Stimulated activated naive CD8-positive, alpha-beta T cell treated with anti-CD3 and anti-CD28 coated beads, Interleukin-15, Interleukin-2, amounts not matched to agents 100 ng/mL and 50 ng/mL, for 24 hours (primary cell): ENCODE results near the gene SLC5A11.

Experiments
- H3K27ac Mint-ChIP-seq: one replicate; pipeline ENCODE4 v1.8.0; 2021; ENCODE audit warnings: mild to moderate bottlenecking, mixed read lengths
- H3K27me3 Mint-ChIP-seq: one replicate; pipeline ENCODE4 v1.8.0; 2021; ENCODE audit warnings: mixed read lengths
- H3K36me3 Mint-ChIP-seq: one replicate; pipeline ENCODE4 v1.8.0; 2021; ENCODE audit warnings: low read depth, mixed read lengths
- H3K4me1 Mint-ChIP-seq: one replicate; pipeline ENCODE4 v1.8.0; 2021; ENCODE audit warnings: low read depth, mixed read lengths
- H3K4me3 Mint-ChIP-seq: one replicate; pipeline ENCODE4 v1.8.0; 2021; ENCODE audit warnings: mild to moderate bottlenecking, mixed read lengths
- H3K9me3 Mint-ChIP-seq: one replicate; pipeline ENCODE4 v1.8.0; 2021; ENCODE audit warnings: mixed read lengths

The SLC5A11 gene

GRCh38 chr16:24908716-24909115 lies 63.0 kb downstream of the SLC5A11 start:
- no peak overlapping the region for H3K4me3 Mint-ChIP-seq
- H3K36me3 Mint-ChIP-seq: no peaks in the 10 kb centered on the region
- no peaks in the 10 kb centered on the region for H3K4me1 Mint-ChIP-seq
- no peak overlapping the region for H3K27ac Mint-ChIP-seq
- H3K27me3 Mint-ChIP-seq: peaks cover 1% of the 10 kb centered on the region
- H3K9me3 Mint-ChIP-seq: no peaks in the 10 kb centered on the region

GRCh38 chr16:24909856-24910255 lies 64.1 kb downstream of the SLC5A11 start:
- Mint-ChIP-seq H3K36me3 (no peaks in the 10 kb centered on the region), H3K27me3 (no peaks in the 10 kb centered on the region), H3K27ac (no peak overlapping the region), H3K4me3 (no peak overlapping the region), H3K4me1 (no peaks in the 10 kb centered on the region), H3K9me3 (no peaks in the 10 kb centered on the region)

DNA sequence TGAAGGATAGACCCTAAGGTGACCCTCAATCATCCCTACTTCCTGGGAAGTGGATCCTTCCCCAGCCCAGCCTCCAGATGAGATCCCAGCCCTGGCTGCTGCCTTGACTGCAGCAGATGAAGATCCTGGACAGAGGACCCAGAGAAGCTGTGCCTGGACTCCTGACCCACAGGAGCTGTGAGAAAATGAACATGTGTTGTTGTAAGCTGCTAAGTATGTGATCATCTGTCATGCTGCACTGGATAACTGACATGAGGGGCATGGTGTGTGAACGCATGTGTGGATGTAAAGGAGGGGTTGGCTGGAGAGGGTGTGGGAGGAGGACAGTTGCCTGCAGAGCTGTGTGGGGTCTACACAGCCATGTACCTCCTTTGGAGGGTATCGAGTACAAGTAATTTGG lies 69.3 kb downstream of the SLC5A11 start:
- H3K27ac Mint-ChIP-seq: no peak overlapping the region
- H3K4me3 Mint-ChIP-seq: no peak overlapping the region
- no peaks in the 10 kb centered on the region for H3K27me3 Mint-ChIP-seq
- no peaks in the 10 kb centered on the region for H3K9me3 Mint-ChIP-seq
- no peaks in the 10 kb centered on the region for H3K4me1 Mint-ChIP-seq
- peaks cover 21% of the 10 kb centered on the region for H3K36me3 Mint-ChIP-seq

DNA sequence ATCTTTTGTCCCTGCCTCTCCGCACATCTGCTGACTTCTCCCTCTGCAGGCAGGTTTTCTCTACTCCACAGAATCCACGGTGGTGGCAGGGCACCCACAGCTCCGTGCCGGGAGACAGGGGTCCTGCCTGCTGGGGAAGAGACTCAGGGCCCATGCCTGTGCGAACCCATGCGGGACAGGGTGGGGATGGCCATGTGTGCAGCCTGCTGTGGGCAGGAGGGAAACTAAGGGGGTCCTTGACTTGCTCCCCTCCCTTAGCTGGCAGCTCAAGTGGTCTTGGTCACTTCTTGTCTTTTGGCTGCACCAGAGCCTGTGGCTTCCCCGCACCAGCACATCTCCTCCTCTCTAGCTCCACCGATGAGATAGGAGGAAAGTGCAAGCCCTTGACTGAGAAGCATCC lies 69.8 kb downstream of the SLC5A11 start:
- Mint-ChIP-seq H3K27ac (no peak overlapping the region), H3K4me1 (no peaks in the 10 kb centered on the region), H3K27me3 (no peaks in the 10 kb centered on the region), H3K36me3 (peaks cover 23% of the 10 kb centered on the region), H3K9me3 (no peaks in the 10 kb centered on the region), H3K4me3 (no peak overlapping the region)

- H3K4me1 Mint-ChIP-seq: peaks cover 14% of the 10 kb centered on the region
- H3K27ac Mint-ChIP-seq: peak overlapping the region; percentile 40
- peaks cover 39% of the 10 kb centered on the region for H3K36me3 Mint-ChIP-seq
- H3K4me3 Mint-ChIP-seq: no peak overlapping the region
- H3K9me3 Mint-ChIP-seq: no peaks in the 10 kb centered on the region
- H3K27me3 Mint-ChIP-seq: no peaks in the 10 kb centered on the region
Measured at GRCh38 chr16:24917236-24917635, 71.5 kb downstream of the SLC5A11 start.

GRCh38 chr16:24917891-24918290 lies 72.1 kb downstream of the SLC5A11 start:
- H3K4me3 Mint-ChIP-seq: no peak overlapping the region

GRCh38 chr16:24918641-24919040 lies 72.9 kb downstream of the SLC5A11 start:
- Mint-ChIP-seq H3K4me3 (no peak overlapping the region), H3K4me1 (peaks cover 16% of the 10 kb centered on the region), H3K36me3 (peaks cover 47% of the 10 kb centered on the region), H3K27ac (no peak overlapping the region), H3K27me3 (no peaks in the 10 kb centered on the region), H3K9me3 (no peaks in the 10 kb centered on the region)

More at GRCh38 chr16:24917891-24918290, 72.1 kb downstream of the SLC5A11 start:
- H3K27ac Mint-ChIP-seq: no peak overlapping the region
- no peaks in the 10 kb centered on the region for H3K27me3 Mint-ChIP-seq
- H3K36me3 Mint-ChIP-seq: peaks cover 45% of the 10 kb centered on the region
- H3K4me1 Mint-ChIP-seq: peaks cover 16% of the 10 kb centered on the region
- H3K9me3 Mint-ChIP-seq: no peaks in the 10 kb centered on the region

DNA sequence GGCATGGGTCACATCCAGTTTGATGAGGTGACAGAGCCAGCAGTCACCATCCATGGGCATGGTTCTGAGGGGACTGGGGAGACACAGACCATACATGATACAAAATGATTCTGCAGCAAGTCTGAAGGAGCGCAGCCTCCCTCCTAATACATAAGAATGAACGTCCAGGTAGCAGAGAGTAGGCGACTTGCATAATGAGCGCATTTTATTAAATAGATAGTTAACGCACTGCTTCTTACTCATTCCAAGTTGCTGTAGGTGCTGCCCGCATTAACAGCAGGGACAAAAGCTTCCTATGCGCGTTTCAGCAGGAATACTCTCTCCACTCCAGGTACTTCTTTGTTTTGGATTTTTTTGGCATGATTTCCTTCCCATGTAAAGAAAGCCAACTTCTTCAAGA lies 73.8 kb downstream of the SLC5A11 start:
- peaks cover 47% of the 10 kb centered on the region for H3K36me3 Mint-ChIP-seq

GRCh38 chr16:24920568-24920967 lies 74.8 kb downstream of the SLC5A11 start:
- Mint-ChIP-seq H3K4me1 (peaks cover 16% of the 10 kb centered on the region), H3K27ac (peak overlapping the region; percentile 36), H3K9me3 (no peaks in the 10 kb centered on the region), H3K27me3 (no peaks in the 10 kb centered on the region), H3K36me3 (peaks cover 51% of the 10 kb centered on the region), H3K4me3 (no peak overlapping the region)

More for the DNA sequence above, 73.8 kb downstream of the SLC5A11 start:
- Mint-ChIP-seq H3K27me3 (no peaks in the 10 kb centered on the region), H3K9me3 (no peaks in the 10 kb centered on the region), H3K4me1 (peaks cover 16% of the 10 kb centered on the region), H3K4me3 (no peak overlapping the region), H3K27ac (no peak overlapping the region)

GRCh38 chr16:24921229-24921628 lies 75.5 kb downstream of the SLC5A11 start:
- Mint-ChIP-seq H3K4me3 (no peak overlapping the region), H3K4me1 (peaks cover 16% of the 10 kb centered on the region), H3K36me3 (peaks cover 51% of the 10 kb centered on the region), H3K27ac (no peak overlapping the region), H3K27me3 (no peaks in the 10 kb centered on the region), H3K9me3 (no peaks in the 10 kb centered on the region)

DNA sequence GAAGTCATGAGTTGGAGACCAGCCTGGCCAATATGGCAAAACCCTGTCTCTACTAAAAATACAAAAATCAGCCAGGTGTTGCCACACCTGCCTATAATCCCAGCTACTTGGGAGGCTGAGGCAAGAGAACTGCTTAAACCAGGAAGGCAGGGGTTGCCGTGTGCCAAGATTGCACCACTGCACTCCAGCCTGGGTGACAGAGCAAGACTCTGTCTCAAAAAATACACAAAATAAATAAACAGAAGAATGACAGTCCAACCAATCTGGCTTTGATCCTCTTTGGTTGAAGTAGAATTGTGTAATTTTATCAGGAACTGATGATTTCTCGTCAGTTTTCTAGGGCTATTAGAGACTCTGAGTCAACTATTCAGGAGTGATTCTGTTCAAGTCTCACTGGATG lies 79.4 kb downstream of the SLC5A11 start:
- peaks cover 16% of the 10 kb centered on the region for H3K4me1 Mint-ChIP-seq
- no peak overlapping the region for H3K27ac Mint-ChIP-seq
- H3K9me3 Mint-ChIP-seq: no peaks in the 10 kb centered on the region
- peaks cover 45% of the 10 kb centered on the region for H3K36me3 Mint-ChIP-seq
- H3K27me3 Mint-ChIP-seq: no peaks in the 10 kb centered on the region
- H3K4me3 Mint-ChIP-seq: no peak overlapping the region

GRCh38 chr16:24929409-24929808 lies 83.6 kb downstream of the SLC5A11 start:
- Mint-ChIP-seq H3K4me3 (no peak overlapping the region), H3K4me1 (no peaks in the 10 kb centered on the region), H3K9me3 (no peaks in the 10 kb centered on the region), H3K27me3 (no peaks in the 10 kb centered on the region), H3K27ac (no peak overlapping the region), H3K36me3 (peaks cover 49% of the 10 kb centered on the region)

DNA sequence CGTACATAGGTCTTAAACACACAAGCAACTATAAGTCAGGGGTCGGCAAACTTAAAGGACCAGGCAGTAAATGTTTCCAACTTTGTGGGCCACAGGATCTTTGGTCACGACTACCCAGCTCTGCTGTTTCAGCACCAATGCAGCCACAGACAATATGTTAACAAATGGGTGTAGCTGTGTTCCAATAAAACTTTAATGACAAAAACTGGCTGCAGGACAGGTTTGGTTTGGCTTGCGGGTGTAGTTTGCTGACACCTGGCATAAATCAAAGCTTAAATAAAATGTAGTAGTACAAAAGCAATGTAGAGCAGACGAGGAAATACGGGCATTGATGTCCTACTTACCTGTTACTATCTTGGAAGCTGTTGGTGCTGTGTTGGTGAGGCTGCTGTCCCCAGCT lies 84.7 kb downstream of the SLC5A11 start:
- Mint-ChIP-seq H3K27me3 (no peaks in the 10 kb centered on the region), H3K4me1 (no peaks in the 10 kb centered on the region), H3K4me3 (no peak overlapping the region), H3K27ac (no peak overlapping the region), H3K9me3 (no peaks in the 10 kb centered on the region), H3K36me3 (peaks cover 54% of the 10 kb centered on the region)

DNA sequence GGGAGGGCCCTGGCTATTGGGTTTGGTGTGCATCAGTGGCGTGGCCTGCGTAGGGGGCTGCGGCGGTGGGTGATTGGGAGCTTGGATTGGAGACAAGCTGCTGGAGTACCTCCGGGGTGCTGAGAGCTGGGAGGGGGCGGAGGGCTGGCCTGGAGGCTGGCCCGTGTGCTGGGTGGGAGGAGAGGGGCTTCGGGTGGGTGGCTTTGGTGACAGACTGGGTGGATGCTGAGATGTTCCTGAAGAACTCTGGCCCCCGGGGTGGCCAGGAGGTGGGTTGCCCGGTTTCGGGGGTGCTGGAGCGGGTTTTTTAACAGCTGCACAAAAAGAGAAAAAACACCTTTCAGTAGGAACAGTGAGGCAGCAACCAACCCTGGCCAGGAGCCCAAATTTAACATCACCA lies 85.3 kb downstream of the SLC5A11 start:
- Mint-ChIP-seq H3K27me3 (no peaks in the 10 kb centered on the region), H3K36me3 (peaks cover 60% of the 10 kb centered on the region), H3K27ac (no peak overlapping the region)

DNA sequence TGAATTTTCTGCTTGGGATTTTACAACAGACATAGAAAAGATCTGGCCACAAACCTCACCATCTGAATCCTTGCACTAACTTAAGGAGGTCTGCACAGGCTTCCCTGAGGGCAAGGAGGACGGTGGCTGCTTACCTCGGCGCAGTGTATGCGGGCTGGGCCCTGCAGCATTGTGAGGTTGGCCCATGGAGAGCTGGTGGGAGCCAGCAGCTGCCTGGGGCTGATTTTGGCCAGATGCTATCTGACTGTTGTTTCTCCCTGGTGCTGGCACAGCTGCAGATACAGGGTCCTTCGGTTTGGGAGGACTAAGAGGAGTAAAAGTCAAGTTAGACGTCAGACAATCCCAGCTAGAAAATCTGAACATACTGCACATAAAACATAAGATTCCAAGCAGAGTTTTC lies 89.6 kb downstream of the SLC5A11 start:
- no peak overlapping the region for H3K27ac Mint-ChIP-seq
- no peaks in the 10 kb centered on the region for H3K9me3 Mint-ChIP-seq
- peaks cover 62% of the 10 kb centered on the region for H3K36me3 Mint-ChIP-seq
- H3K27me3 Mint-ChIP-seq: no peaks in the 10 kb centered on the region
- no peak overlapping the region for H3K4me3 Mint-ChIP-seq
- H3K4me1 Mint-ChIP-seq: no peaks in the 10 kb centered on the region

More for the DNA sequence above, 85.3 kb downstream of the SLC5A11 start:
- Mint-ChIP-seq H3K9me3 (no peaks in the 10 kb centered on the region), H3K4me1 (no peaks in the 10 kb centered on the region), H3K4me3 (no peak overlapping the region)

DNA sequence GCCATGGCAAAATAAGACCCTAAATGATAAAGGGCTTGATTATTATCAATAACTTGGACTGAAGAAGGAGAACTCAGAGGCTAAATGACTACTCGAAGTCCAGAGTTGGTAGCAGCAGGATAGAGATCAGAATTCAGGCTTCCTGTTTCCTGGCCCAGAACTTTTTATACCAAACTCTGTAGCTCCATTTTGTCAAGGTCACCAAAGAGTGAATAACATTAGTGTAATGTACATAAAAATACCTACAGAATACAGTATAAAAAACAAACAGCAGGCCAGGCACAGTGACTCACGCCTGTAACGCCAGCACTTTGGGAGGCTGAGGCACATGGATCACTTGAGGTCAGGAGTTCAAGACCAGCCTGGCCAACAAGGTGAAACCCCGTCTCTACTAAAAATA lies 90.4 kb downstream of the SLC5A11 start:
- Mint-ChIP-seq H3K27ac (no peak overlapping the region), H3K36me3 (peaks cover 62% of the 10 kb centered on the region), H3K4me3 (no peak overlapping the region), H3K4me1 (no peaks in the 10 kb centered on the region), H3K9me3 (no peaks in the 10 kb centered on the region), H3K27me3 (no peaks in the 10 kb centered on the region)
